Heart left ventricle (tissue), 16 donors: ENCODE data around the gene PCNT. TPM values are rescaled to one million over a fixed set of nuclear protein-coding genes. Genes with fewer than 3 reads are reported as not detected.
A peak's percentile ranks its signal among the peaks of the same experiment; 100 is the strongest.

Source experiments
- ATAC-seq, 4 donors: fragments of 200-7000 bp; cut with Tn5 transposase; one replicate each; pipeline ENCODE4 v1.9.1; 2020 to 2022; ENCODE audit warnings: moderate library complexity in 4 of 4, mild to moderate bottlenecking in 3 of 4, moderate number of reproducible peaks in 1 of 4
- DNase-seq, 5 donors: peaks; one replicate each; pipeline ENCODE4 v3.0.0-alpha.2; 2020
- H3K27ac ChIP-seq, 12 donors: fragments of 200-600 bp; sonication (generic) in 4 of 12; one replicate each; pipeline versions ENCODE4 v1.5.0 to v1.8.0; 2016 to 2022; ENCODE audit warnings: mild to moderate bottlenecking in 2 of 12
- H3K27me3 ChIP-seq, 9 donors: fragments of 200-600 bp; sonication (generic) in 2 of 9; one replicate each; pipeline versions ENCODE4 v1.5.1 to v1.8.0; 2016 to 2022; ENCODE audit warnings: mild to moderate bottlenecking in 3 of 9
- H3K36me3 ChIP-seq, 9 donors: fragments of 200-600 bp; sonication (generic) in 2 of 9; one replicate each; pipeline versions ENCODE4 v1.5.0 to v1.8.0; 2018 to 2022; ENCODE audit warnings: mild to moderate bottlenecking in 2 of 9
- H3K4me1 ChIP-seq, 12 donors: fragments of 200-600 bp; sonication (generic) in 4 of 12; one replicate each; pipeline versions ENCODE4 v1.5.0 to v1.8.0; 2016 to 2022; ENCODE audit warnings: mild to moderate bottlenecking in 3 of 12
- H3K4me3 ChIP-seq, 12 donors: fragments of 200-600 bp; sonication (generic) in 4 of 12; one replicate each; pipeline versions ENCODE4 v1.5.0 to v1.8.0; 2017 to 2022; ENCODE audit warnings: mild to moderate bottlenecking in 9 of 12, moderate library complexity in 4 of 12
- H3K9me3 ChIP-seq, 12 donors: fragments of 200-600 bp; sonication (generic) in 4 of 12; one replicate each; pipeline versions ENCODE4 v1.5.0 to v1.8.0; 2016 to 2022; ENCODE audit warnings: mild to moderate bottlenecking in 1 of 12
- CTCF ChIP-seq, 12 donors: fragments of 200-600 bp; sonication (generic) in 4 of 12; IDR thresholded peaks; one replicate each; pipeline versions ENCODE4 v1.5.0 to v1.8.0; 2018 to 2022; ENCODE audit warnings: antibody characterized with exemption in 12 of 12, mild to moderate bottlenecking in 5 of 12
- POLR2A ChIP-seq, 2 donors: fragments of 450-650 bp; IDR thresholded peaks; one replicate each; pipeline ENCODE4 v1.6.1; 2017; ENCODE audit warnings: antibody characterized with exemption in 2 of 2, mild to moderate bottlenecking in 2 of 2, moderate library complexity in 2 of 2
- WGBS, 4 donors: extraction: QIAGEN DNeasy Blood & Tissue Kit in 2 of 4; methylation state at CpG; one replicate each; pipeline versions ENCODE4 v1.1.5 to v1.1.7; 2013 to 2018; 5-methylcytosine and 5-hydroxymethylcytosine counted together
- intact Hi-C, 10 donors: fragments of 100-400 bp; cut with DNase I; formaldehyde crosslinking; loops; one replicate each; pipeline versions ENCODE4 v1.11.1 to v1.14.2; 2022
- polyA plus RNA-seq, 2 donors: library from polyadenylated mRNA; stranded (reverse); fragments of 200-250 nt; gene quantifications; one replicate each; pipeline ENCODE4 v1.2.3, GENCODE V29; 2013
- total RNA-seq, 9 donors: library from RNA; depleted of rRNA in 2 of 9; stranded (reverse); fragments of >200 nt in 2 of 9; fragmentation: NEBNext Ultra II Directional in 3 of 9; extraction: Animal tissue kit (Norgen Biotek cat#: 25700) in 3 of 9; gene quantifications; one replicate each; pipeline versions ENCODE4 v1.1.0 to v1.2.4, GENCODE V29; 2016 to 2023
- donor health status: ischemic (EF 13 %, LVEDD 7.1; RV severe dilation, severe dysfunction).
- donor health status: healthy with polysubstance abuse.
- donor health status: DM: no; HTN: yes; CAD: no.
- donor health status: DM: no; HTN: no; CAD: no.
- donor health status: ischemic (EF 25% LVEDD 6.9; RV normal size, moderate dysfunction).
- donor health status: ischemic (EF 25% LVEDD 5.7; RV mildly dilated, moderate dysfunction).
- donor health status: healthy.
- donor health status: DM: yes; HTN: yes; CAD: no.
- donor health status: ischemic (EF 35%, LVEDD 5.7; RV mildly dilated, moderate dysfunction).
- donor health status: nonischemic (EF 11% LVEDD 7.7; RV severe dilation, severe dysfunction).
- donor health status: DM: yes; HTN: yes; CAD: no.
- donor health status: PGD.
- donor health status: ischemic (EF 29% LVEDD 5.4; RV normal size, mild dysfunction).
- donor health status: nonischemic (EF 23%, LVEDD 6.1; RV moderate dilation, normal function).

PCNT gene
- total and polyA plus RNA-seq, 11 donors = 17.0 to 73.0 (median 36.7) TPM

GRCh38 chr21:46397211-46397905, 73.4 kb downstream of the PCNT start:
- 91 to 93% (median 91%) methylated on average over 21 of the region's 21 CpGs for WGBS, 4 donors
- Histone ChIP-seq H3K4me1 (peaks cover 0 to 8% (median 0%) of the 10 kb centered on the region in 12 donors), H3K4me3 (no peak overlapping the region), H3K27ac (no peak overlapping the region), H3K36me3 (peaks cover 0 to 86% (median 82%) of the 10 kb centered on the region in 9 donors), H3K27me3 (no peaks in the 10 kb centered on the region), H3K9me3 (no peaks in the 10 kb centered on the region)
- peak in 1 of 5 donors; percentile 42 for DNase-seq
- no peak for ATAC-seq
- no peak for TF ChIP-seq POLR2A (IDR thresholded peaks at IDR 0.05)
- no peak for TF ChIP-seq CTCF (IDR thresholded peaks at IDR 0.05)
- intact Hi-C loops = no loop called here

DNA sequence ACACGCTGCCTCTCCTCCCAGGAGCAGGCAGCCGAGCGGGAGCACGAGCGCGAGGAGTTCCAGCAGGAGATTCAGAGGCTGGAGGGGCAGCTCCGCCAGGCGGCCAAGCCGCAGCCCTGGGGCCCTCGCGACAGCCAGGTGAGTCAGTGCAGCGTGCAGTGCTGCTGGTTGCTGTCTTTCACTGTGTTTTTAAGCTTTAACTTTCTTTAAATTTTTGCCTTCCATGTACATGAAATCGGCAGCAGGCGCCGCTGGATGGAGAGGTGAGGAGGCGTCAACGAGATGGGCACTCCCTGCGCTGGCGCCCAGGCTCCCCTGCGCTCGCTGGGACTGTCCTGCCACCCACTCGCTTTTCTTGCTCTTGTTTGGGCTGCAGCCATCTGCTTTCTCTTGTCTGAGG, 74.0 kb downstream of the PCNT start:
- no peak overlapping the region for H3K4me3 ChIP-seq
- no peak for ATAC-seq

GRCh38 chr21:46399129-46399528, 75.2 kb downstream of the PCNT start:
- ATAC-seq (peak; percentile 13 to 52 (median 45)), DNase-seq (peak in 1 of 5 donors; percentile 17)
- WGBS, 4 donors = 87 to 100% (median 93%) methylated on average over 1 of the region's 1 CpG
- Histone ChIP-seq H3K4me1 (no peaks in the 10 kb centered on the region), H3K27ac (no peak overlapping the region), H3K4me3 (no peak overlapping the region), H3K36me3 (peaks cover 0 to 84% (median 80%) of the 10 kb centered on the region in 9 donors), H3K9me3 (no peaks in the 10 kb centered on the region), H3K27me3 (no peaks in the 10 kb centered on the region)
- TF ChIP-seq POLR2A (IDR thresholded peaks at IDR 0.05) (no peak), CTCF (IDR thresholded peaks at IDR 0.05) (no peak)
- intact Hi-C loops = no loop called here

More for the DNA sequence above, 74.0 kb downstream of the PCNT start:
- no peak for TF ChIP-seq POLR2A (IDR thresholded peaks at IDR 0.05)
- no peak for TF ChIP-seq CTCF (IDR thresholded peaks at IDR 0.05)
- H3K36me3 ChIP-seq = peaks cover 0 to 88% (median 83%) of the 10 kb centered on the region in 9 donors
- H3K4me1 ChIP-seq = peaks cover 0 to 8% (median 0%) of the 10 kb centered on the region in 12 donors
- H3K27ac ChIP-seq = no peak overlapping the region
- intact Hi-C loops = no loop called here
- H3K9me3 ChIP-seq = no peaks in the 10 kb centered on the region
- peak in 1 of 5 donors; percentile 48 for DNase-seq
- no peaks in the 10 kb centered on the region for H3K27me3 ChIP-seq
- 96% methylated on average over 22 of the region's 22 CpGs for WGBS, 4 donors

GRCh38 chr21:46399686-46400085, 75.7 kb downstream of the PCNT start:
- intact Hi-C loops = loop anchor here in 1 of 10 donors (10.0 kb wide), 1 partner anchor 55 kb away; no protein-coding TSS in a partner anchor
- Histone ChIP-seq H3K27me3 (no peaks in the 10 kb centered on the region), H3K9me3 (no peaks in the 10 kb centered on the region), H3K4me1 (no peaks in the 10 kb centered on the region), H3K4me3 (no peak overlapping the region), H3K27ac (no peak overlapping the region), H3K36me3 (peaks cover 0 to 83% (median 76%) of the 10 kb centered on the region in 9 donors)
- ATAC-seq (no peak), DNase-seq (peak in 1 of 5 donors; percentile 46)
- WGBS, 4 donors = 88 to 89% (median 89%) methylated on average over 10 of the region's 10 CpGs
- TF ChIP-seq POLR2A (IDR thresholded peaks at IDR 0.05) (no peak), CTCF (IDR thresholded peaks at IDR 0.05) (no peak)
